Duodenal mucosa (tissue), 2 donors: Measurements from ENCODE around the gene FEV.
"Not testable (repeated sequence)": the region's sequence is repeated elsewhere in the genome, so short reads cannot be mapped to it uniquely, and the experiment has no call there.

Experiments
- H3K27ac ChIP-seq: one replicate; pipeline ENCODE4 v1.7.0; 2013; ENCODE audit warnings: low read depth, low read length
- H3K27me3 ChIP-seq, 2 donors: one replicate each; pipeline ENCODE4 v1.7.0; 2013; ENCODE audit warnings: low read length in 2 of 2, control low read depth in 1 of 2; ENCODE audit not compliant: insufficient read depth in 2 of 2, control insufficient read depth in 1 of 2
- H3K36me3 ChIP-seq, 2 donors: one replicate each; pipeline ENCODE4 v1.7.0; 2013; ENCODE audit warnings: low read length in 2 of 2, control low read depth in 1 of 2; ENCODE audit not compliant: insufficient read depth in 2 of 2, control insufficient read depth in 1 of 2
- H3K4me1 ChIP-seq, 2 donors: one replicate each; pipeline ENCODE4 v1.7.0; 2013; ENCODE audit warnings: low read length in 2 of 2, control low read depth in 1 of 2; ENCODE audit not compliant: insufficient read depth in 2 of 2, control insufficient read depth in 1 of 2
- H3K4me3 ChIP-seq, 2 donors: one replicate each; pipeline ENCODE4 v1.7.0; 2013; ENCODE audit warnings: low read length in 2 of 2, low read depth in 1 of 2
- H3K9ac ChIP-seq, 2 donors: one replicate each; pipeline ENCODE4 v1.7.0; 2013; ENCODE audit warnings: low read length in 2 of 2, low read depth in 1 of 2
- H3K9me3 ChIP-seq, 2 donors: one replicate each; pipeline ENCODE4 v1.7.0; 2013; ENCODE audit warnings: low read length in 2 of 2, control low read depth in 1 of 2; ENCODE audit not compliant: control insufficient read depth in 1 of 2

Gene FEV

DNA sequence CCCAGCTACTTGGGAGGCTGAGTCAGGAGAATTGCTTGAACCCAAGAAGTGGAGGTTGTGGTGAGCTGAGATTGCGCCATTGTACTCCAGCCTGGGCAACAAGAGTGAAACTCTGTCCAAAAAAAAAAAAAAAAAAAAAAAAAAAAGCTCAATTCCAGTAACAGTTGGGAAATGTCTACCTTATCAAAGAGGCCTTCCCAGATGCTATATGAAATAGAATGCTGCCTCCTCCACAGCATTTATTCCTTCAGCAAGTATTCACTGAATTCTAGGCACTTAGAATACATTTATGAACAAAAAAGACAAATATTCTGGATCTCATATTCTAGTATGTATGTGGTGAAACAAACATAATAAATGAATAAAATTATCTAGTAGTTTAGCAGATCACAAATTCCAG, 38.4 kb downstream of the FEV start:
- Histone ChIP-seq H3K36me3 (no peaks in the 10 kb centered on the region), H3K27me3 (peaks cover 8 to 16% of the 10 kb centered on the region in 2 donors), H3K4me1 (no peaks in the 10 kb centered on the region), H3K4me3 (no peak overlapping the region), H3K27ac (no peak overlapping the region), H3K9me3 (no peaks in the 10 kb centered on the region), H3K9ac (no peak overlapping the region)

DNA sequence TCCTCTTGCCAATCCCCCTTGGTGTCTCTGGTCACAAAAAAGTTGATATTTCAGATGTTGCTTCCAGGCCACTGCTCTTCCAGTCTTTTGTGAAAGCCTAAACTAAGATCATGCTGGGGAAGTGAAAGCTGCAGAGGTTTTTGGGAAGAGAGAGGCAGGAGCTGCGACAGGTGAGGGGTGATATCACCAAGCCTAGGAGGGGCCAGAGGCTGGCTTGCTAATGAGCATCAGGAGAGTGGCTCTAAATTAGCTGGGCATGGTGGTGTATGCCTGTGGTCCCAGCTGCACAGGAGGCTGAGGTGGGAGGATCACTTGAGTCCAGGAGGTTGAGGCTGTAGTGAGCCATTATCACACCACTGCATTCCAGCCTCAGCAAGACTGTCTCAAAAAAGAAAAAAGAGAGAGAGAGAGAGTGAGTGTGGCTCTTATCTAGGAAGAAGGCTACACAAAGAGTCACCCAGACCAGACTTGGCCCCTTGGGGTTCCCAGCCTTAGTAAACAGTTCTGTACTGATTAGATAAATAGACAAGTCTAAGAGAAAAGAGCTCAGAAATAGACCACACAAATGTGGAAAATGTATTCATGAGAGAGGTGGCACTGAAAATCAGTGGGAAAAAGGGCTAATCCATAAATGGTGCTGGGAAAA, 40.1 kb downstream of the FEV start:
- Histone ChIP-seq H3K36me3 (no peaks in the 10 kb centered on the region), H3K4me1 (no peaks in the 10 kb centered on the region), H3K27me3 (peaks cover 8 to 16% of the 10 kb centered on the region in 2 donors)

DNA sequence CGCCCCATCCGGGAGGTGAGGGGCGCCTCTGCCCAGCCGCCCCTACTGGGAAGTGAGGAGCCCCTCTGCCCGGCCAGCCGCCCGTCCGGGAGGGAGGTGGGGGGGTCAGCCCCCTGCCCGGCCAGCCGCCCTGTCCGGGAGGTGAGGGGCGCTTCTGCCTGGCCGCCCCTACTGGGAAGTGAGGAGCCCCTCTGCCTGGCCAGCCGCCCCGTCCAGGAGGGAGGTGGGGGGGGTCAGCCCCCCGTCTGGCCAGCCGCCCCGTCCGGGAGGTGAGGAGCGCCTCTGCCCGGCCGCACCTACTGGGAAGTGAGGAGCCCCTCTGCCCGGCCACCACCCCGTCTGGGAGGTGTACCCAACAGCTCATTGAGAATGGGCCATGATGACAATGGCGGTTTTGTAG, 53.2 kb downstream of the FEV start:
- H3K27ac ChIP-seq, H3K4me3 ChIP-seq, H3K4me1 ChIP-seq, H3K36me3 ChIP-seq, H3K9me3 ChIP-seq, H3K9ac ChIP-seq, H3K27me3 ChIP-seq: not testable (repeated sequence)

More for the DNA sequence above, 40.1 kb downstream of the FEV start:
- H3K9ac ChIP-seq, result no peak overlapping the region
- H3K9me3 ChIP-seq, result no peaks in the 10 kb centered on the region
- H3K27ac ChIP-seq, result no peak overlapping the region
- H3K4me3 ChIP-seq, result no peak overlapping the region
